ENCODE results near the gene CGB7. TPM values are rescaled to one million over a fixed set of nuclear protein-coding genes. Genes with fewer than 3 reads are reported as not detected.
"Not testable (repeated sequence)": the region's sequence is repeated elsewhere in the genome, so short reads cannot be mapped to it uniquely, and the experiment has no call there.

The CGB7 gene
- total RNA-seq, 1 experiment from 2014 or later, result not detected

DNA sequence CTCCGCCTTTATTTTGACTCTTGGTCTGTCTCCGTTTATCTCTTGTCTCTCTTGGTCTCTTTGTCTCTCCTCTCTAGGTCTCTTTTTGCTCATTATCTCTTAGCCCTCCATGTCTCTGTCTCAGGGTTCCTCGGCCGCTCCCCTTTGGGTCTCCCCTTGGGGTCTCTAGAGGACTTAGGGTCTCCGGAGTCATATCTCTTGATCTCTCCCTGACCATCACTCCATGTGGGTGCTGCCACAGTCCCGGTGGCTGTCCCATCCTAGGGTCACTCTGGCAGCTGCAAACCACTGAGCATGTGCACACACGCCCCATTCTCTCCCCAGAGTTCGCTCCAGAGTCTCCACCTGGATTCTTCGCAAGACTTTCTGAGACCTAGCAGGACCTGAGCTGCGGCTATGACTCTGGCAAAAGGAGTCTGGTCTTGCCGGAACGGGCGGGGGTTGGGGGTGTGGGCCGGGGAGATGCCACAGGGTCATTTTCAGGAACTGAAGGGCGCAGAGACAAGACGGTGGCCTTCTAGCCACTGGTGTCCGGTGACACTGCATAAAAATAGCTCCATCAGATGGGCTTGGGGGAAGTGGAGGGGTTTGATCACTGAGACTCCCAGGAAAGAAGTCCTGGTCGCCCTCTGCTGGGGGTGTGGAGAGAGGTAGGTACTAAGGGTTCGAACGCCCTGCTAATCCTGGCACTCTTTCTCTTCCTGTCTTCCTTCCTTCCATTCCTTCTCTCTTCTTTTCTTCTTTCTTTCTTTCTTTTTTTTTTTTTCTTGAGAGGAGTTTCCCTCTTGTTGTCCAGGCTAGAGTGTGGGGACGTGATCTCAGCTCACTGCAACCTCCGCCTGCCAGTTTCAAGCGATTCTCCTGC lies 16.2 kb upstream of the CGB7 start:
- DNase-seq (ENCODE audit: low spot score), result peak; percentile 58

- DNase-seq (ENCODE audit: low spot score), result no peak
Observed at GRCh38 chr19:49071860-49072547, 14.5 kb upstream of the CGB7 start.

GRCh38 chr19:49070416-49070815 lies 12.9 kb upstream of the CGB7 start:
- no peak for DNase-seq (ENCODE audit: low spot score)

DNA sequence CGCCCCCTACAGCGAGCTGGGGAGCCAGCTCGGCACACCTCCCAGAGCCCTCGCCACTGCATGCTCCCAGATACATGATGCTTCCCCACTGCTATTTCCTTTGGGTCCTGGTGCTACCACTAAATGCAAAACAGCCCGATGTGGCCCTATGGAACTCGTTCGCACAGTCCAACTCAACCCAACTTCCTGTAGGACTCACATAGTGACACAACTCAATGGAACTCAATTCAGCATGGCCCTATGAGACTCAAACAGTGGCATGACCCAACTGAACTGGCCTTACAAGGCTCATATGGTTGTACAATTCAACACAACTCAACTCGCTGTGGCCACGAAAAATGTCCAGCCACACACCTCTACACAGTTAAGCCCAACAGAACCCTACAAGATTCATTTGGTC lies 11.5 kb upstream of the CGB7 start:
- DNase-seq (ENCODE audit: low spot score), result no peak

DNA sequence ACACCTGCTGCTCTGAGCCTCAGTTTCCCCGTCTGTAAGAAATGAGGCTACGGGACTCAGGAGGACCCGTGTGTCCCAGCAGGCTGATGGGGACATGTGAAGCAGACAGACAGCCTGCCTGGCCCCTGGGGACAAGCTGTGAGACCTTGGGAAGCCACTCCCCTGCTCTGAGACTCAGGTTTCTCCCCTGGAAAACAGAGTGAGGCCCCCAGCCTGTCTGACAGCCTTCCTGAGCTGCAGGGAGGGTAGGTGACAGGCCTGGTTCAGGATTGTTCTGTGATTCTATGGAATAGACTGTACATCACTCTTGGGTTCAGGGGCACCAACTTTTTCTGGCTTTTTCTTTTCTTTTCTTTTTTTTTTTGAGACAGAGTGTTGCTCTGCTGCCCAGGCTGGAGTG lies 10.0 kb upstream of the CGB7 start:
- no peak for DNase-seq (ENCODE audit: low spot score)

GRCh38 chr19:49065905-49066512 lies 8.5 kb upstream of the CGB7 start:
- DNase-seq (ENCODE audit: low spot score), result no peak

DNA sequence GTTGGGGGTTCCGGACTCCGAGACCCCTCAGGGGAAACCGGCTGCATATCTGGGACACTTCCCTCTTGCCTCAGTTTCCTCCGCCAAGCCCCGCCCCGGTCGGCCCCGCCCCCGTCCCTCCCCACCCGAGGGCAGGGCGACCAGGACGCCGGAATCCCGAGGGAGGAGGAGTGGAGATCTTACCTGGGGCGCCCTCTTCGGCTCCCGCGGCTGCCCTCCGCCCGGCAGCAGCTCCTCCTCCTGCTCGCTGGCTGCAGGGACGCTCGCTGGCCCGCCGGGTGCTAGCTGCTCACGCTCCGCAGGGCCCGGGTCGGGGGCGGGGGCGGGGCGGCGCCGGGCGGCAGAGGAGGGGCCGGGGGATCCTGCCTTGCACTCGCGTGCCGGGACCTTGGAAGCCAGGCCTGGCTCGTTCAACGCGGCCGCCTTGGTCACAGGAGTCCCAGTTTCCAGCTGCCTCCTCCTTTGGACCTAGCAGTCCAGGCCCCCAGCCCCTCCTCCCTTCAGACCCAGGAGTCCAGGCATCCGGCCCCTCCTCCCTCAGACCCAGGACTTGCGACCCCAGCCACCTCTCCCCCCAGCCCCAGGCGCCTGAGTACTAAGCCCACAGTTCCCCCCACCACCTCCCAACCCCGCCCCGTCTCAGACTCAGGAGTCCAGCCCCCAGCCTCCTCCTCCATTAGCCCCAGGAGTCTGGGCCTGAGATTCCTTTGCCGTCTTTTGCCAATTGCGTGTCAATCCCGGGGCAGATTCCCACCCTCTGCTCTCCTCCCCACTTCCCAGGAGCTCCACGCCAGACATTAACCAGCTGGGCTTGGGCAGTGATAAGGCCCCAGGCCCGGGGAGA lies 7.4 kb upstream of the CGB7 start, which contains the start of gene NTF4:
Gene NTF4 (minus strand): TSS at position 51 of the 844 bp plus-strand sequence. CDS start 2,821 bp downstream, outside the sequence.
- no peak for DNase-seq (ENCODE audit: low spot score)

GRCh38 chr19:49064029-49064629 lies 6.6 kb upstream of the CGB7 start:
- DNase-seq (ENCODE audit: low spot score), result no peak

- DNase-seq (ENCODE audit: low spot score), result no peak
Observed at GRCh38 chr19:49061445-49061844, 3.9 kb upstream of the CGB7 start.

- DNase-seq (ENCODE audit: low spot score), result no peak
Observed at GRCh38 chr19:49061000-49061399, 3.5 kb upstream of the CGB7 start.

- DNase-seq (ENCODE audit: low spot score), result no peak
Observed at GRCh38 chr19:49059053-49059452, 1.5 kb upstream of the CGB7 start.

DNA sequence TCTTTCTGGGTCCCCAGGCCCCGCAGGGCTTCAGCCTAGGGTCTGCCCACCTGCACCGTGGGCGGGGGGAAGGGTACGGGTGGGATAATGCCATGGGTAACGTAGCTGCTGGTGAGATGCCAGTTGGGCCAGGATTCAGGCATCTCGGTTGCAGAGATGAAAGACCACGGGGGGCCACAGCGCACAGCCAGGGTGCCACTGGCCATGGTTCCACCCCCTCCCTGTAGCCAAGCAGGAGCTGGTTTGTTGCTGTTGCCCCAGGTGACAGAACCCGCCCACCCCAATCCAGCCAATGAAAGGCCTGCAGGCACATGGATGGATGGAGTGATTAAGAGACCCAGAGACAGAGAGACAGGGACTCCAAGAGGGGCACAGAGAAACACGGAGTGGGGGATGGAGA lies 1.0 kb upstream of the CGB7 start:
- DNase-seq (ENCODE audit: low spot score), result no peak

DNA sequence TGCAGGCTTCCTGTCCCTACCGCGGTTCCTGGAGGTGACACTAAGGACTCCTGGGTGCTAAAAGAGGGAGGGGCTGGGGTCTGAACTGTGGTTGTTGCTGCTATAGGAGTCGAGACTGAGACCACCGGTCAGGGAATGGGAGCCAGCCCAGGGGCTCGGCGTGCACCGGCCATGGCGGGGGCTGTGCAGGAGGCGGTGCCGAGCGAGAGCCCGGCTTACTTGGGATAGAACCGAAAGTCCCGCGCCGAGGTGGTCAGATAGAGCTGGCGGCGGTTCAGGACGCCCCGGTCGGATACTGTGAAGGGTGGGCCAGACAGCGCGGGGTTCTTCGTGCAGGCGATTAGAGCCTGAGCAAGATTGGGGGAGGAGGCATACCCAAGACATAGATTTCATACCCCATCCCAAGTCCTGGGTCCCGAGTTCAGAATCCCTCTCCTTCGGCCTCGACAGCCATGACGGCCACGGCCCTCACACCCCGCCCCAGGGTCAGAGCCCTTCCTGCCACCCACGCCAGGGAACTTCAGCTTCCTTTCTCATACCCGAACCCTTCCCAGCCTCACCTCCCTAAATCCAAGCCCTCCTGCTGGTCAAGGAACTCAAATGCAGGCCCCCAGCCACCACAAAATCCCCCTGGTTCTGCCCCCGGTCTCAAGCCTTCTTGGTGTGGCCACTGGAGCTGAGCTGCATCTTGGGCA lies 500 bp downstream of the CGB7 start:
- DNase-seq (ENCODE audit: low spot score), result not testable (repeated sequence)

GRCh38 chr19:49056101-49056901 lies 1.2 kb downstream of the CGB7 start:
- peak; percentile 37 for DNase-seq (ENCODE audit: low spot score)

GRCh38 chr19:49050376-49051033 lies 7.0 kb downstream of the CGB7 start:
- DNase-seq (ENCODE audit: low spot score), result peak; percentile 60

GRCh38 chr19:49049834-49050233 lies 7.7 kb downstream of the CGB7 start:
- DNase-seq (ENCODE audit: low spot score), result not testable (repeated sequence)

- not testable (repeated sequence) for DNase-seq (ENCODE audit: low spot score)
Observed at GRCh38 chr19:49049011-49049410, 8.5 kb downstream of the CGB7 start, which contains the start of gene CGB8. Gene CGB8, minus strand, starts transcription at chr19:49049111. Its CDS starts 372 bp downstream, at chr19:49048739.

DNA sequence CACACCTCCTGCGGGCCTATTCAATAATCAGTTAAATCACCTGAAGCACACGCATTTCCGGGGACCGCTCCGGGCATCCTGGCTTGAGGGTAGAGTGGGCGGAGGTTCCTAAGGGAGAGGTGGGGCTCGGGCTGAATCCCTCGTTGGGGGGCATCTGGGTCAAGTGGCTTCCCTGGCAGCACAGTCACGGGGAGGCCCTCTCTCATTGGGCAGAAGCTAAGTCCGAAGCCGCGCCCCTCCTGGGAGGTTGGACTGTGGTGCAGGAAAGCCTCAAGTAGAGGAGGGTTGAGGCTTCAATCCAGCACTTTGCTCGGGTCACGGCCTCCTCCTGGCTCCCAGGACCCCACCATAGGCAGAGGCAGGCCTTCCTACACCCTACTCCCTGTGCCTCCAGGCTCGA lies 14.0 kb downstream of the CGB7 start, which contains the start of gene CGB5:
Gene CGB5 (plus strand): TSS at position 301 of the 400 bp plus-strand sequence. CDS start 362 bp downstream, outside the sequence.
- DNase-seq (ENCODE audit: low spot score), result not testable (repeated sequence)

GRCh38 chr19:49042666-49043065 lies 14.9 kb downstream of the CGB7 start:
- not testable (repeated sequence) for DNase-seq (ENCODE audit: low spot score)

Measured in H4 (cell line).